GM18505 (cell line): ENCODE measurements around the gene ANKRD13D.

Source experiments
- ATAC-seq: cut with Tn5 transposase; IDR thresholded peaks from one replicate; pipeline ENCODE4 v1.9.1; 2021; ENCODE audit not compliant: unreplicated experiment
- POLR2A ChIP-seq: IDR thresholded peaks from 4 replicates; pipeline ENCODE4 v1.6.1; 2011; ENCODE audit warnings: borderline replicate concordance; ENCODE audit not compliant: insufficient read depth, insufficient read length; ENCODE audit errors: extremely low read depth

The ANKRD13D gene

DNA sequence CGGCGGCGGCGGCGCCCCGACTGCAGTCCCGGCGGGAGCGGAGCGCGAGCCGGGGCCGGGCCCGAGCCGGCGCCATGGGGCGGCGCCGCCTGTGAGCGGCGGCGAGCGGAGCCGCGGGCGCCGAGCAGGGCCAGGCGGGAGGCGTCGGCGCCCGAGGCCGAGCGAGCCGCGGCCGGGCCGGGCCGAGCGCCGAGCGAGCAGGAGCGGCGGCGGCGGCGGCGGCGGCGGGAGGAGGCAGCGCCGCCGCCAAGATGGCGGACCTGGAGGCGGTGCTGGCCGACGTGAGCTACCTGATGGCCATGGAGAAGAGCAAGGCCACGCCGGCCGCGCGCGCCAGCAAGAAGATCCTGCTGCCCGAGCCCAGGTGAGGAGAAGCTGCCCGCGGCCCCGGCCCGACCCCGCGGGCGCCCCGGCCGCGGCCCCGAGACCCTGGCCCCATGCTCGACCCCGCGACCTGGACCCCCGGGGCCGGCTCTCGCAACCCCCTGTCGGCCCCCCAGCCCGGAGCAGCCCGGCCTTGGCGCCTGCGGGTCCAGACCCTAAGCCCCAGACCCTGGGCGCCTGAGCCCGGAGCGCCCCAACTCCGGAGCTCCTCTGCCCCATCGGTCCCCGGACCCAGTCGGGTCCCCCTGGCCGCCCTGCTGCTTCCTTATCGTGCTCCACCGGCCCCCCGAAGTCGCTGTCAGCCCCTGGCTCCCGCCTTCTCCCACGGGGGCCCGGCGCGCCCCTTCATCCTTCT, 22.5 kb upstream of the ANKRD13D start, which contains the start of gene GRK2:
Gene GRK2 (plus strand): TSS at position 25 of the 739 bp plus-strand sequence. CDS start 227 bp downstream, at position 252.
- peak; percentile 2 for ATAC-seq
- TF ChIP-seq POLR2A, result peak; percentile 49

DNA sequence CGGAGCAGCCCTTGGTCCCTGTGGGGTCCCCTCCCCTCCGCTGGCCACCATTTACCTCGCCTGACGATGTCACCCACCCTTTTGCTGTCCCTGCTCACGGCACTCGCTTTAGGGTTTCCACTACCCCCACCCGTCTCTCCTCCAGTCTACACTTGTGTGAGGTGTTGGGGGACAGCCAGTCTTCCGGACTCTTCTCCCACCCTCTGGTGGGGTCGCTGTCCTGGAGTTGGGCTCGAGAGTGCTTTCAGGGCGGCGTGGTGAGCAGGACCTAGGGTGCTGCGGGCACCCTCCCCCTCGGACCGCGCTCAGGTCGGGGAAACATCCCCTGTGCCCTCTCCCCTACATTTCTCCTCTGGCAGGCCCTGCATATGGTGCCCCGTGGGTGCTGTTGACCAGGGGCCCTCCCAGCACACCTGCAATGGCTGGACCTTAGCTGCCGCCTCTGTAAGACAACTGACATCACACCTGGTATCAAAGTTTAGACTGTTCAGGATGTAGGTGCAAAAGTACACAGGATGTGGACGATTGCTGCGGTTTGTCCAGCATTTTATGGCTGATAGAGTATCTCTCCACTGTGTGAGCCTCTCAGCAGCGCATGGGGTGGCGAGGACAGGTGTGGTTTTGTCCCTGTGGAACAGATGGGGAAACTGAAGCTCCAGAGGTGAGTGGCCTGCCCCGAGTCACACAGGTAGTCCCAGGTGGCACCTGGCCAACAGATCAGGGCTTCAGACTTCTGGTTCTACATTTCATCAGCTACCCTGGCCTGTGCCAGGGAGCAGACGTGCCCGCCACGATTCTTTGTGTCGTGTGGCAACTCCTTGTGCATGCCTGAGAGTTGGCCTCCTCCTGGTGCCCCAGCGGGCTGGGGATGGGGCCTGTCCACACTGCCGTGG, 21.7 kb upstream of the ANKRD13D start:
- peak; percentile 39 for TF ChIP-seq POLR2A
- ATAC-seq, result no peak

DNA sequence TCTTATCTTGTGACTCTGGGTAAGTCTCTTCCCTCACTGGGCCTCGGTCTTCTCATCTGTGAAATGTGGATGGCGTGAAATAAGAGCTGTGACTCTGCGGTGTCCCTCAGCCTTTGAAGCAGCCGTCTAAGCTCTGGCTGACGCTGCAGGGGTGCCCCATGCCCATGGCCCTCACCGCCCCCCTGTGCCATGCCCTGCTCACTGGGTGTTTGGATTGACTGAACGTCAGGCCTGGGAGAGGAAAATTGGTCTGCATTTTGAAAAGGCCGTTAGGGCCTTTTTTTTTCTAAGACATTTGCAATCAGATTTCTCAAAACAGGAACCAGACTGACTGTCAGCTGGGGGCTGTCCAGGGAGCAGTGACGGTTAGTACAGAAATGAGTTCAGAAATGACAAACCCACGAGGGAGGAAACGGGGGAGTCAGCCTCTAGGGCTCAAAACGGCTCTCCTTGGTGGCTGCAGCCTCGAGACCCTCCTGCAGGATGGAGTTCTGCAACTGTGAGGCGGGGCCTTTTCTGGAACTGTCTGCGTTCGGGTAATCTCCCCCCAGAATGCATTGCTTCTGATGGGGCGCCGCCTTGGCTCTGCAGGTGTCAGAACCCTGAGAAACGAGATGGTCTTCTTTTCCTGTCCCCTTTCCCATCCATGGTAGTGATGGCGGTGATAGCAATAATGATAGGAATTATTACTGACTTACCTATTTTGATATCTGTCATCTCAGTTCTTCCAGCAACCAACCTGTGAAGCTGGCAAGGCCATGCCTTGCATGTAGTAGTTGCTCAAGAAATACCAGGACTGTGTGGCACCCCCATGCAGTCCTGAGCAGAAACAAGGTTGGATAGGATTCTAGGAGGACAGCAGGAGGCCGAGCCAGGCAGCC, 20.8 kb upstream of the ANKRD13D start:
- no peak for ATAC-seq
- TF ChIP-seq POLR2A, result no peak

DNA sequence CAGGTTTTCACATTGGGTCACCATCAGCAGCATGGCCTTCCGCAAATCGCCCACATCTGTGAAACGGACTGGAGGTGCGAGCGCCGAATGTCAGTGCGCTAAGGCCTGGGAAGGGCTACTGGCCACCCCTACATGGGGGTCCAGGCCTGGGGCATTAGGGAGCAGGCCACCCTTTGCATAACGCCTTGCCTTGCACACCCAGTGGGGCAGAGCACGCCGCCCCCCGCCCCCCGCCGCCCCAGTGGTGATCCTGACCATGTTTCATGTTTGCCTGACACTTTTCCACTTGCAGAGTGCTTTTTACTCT, 20.2 kb upstream of the ANKRD13D start:
- no peak for TF ChIP-seq POLR2A

DNA sequence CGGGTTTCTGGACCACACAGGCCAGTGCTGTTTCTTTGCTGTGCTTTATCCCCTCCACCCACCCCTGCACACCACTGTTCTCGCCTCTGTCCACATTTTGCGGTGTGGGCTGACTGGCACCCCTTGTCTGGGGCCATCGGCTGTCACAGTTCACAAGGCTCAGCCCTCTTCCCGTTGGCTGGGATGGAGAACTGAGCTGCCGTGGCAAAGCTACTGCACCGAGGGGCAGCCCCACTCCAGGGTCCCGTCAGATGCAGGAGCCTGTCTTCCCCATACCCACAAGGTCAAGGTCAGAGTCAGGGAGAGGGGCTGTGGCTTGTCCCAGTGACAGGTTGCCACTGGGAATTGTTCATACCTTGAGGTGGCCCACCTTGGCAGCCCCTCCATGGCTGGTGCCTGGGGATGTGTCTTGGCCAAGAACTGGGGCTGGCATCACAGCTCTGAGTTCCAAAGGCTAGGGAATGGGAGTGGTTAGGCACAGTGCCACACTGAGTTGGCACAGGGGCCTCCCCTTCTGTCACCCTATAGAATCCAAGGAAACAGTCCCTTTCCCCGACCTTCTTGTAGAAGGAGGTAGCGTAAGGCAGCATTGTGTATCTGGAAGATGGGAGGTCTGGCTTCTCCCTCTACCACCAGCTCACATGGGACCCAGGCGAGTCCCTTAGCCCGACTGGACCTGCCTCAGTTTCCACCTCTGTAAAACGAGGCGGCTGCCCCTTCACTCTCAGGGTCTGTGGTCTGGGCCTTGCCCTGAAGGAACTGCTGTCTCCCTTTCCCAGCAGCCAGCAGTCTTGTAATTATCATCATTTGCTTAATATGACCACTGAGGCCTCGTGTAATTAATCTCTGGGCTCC, 19.5 kb upstream of the ANKRD13D start:
- peak; percentile 19 for TF ChIP-seq POLR2A
- ATAC-seq, result no peak

More for the DNA sequence above, 20.2 kb upstream of the ANKRD13D start:
- no peak for ATAC-seq

DNA sequence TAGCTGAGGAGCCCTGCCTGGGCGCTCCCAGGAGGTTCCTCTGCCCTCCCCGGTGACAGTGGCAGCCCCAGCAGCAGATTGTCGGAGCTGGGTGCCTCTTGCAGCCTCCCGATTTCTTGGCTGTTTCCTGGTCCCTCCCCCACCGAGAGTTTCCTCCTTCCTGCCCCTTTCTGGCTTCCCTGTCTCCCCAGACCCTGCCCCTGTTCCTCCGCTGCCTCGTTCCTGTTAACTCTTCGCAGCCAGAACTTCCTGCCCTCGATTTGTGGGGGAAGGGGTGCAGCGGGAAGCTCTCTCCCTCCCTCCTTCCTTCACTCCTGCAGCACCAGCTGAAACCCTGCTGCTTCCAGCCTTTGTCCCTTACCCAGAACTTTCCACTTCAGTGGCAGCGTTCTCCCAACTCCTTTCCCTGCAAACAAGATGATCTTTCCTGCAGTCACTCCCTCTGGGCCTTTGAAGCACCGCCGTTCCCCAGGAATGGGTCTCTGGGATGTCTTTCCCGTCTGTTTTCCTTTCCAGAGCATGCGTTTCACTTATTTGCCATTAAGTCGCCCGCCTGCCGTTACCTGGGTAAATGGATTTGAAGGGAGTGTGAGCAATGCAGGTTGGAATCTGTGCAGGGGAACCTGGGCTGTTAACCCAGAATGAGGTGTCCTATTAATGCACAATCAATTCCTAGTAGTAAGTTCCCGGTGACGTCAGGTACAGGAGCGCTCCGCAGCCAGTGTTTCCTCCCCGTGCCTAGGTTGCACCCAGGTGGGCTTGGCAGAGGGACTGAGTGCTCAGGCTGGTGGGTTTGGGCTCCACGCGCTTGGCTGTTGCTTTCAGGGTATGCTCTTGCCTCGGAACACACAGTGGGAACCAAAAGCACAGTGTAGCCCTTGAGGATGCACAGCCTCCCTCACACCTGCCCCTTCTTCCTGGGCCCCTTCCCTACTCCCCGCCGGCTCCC, 18.6 kb upstream of the ANKRD13D start:
- no peak for ATAC-seq
- no peak for TF ChIP-seq POLR2A

DNA sequence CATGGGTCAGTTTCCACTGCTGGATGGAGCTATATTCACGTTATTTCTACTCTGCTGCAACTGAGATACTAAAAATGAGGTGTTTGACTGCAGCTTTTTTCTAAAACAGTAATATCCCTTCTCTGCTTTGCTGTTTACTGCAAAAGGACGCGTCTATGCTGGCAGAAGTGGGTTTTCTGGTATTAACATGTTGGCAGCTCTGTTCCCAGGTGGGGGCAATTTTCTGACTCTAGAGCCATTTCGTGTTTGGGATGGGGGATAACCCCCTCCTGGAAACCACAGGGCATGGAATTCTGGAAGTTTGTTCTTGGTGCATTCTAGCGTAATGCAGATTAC, 17.9 kb upstream of the ANKRD13D start:
- no peak for ATAC-seq
- no peak for TF ChIP-seq POLR2A

DNA sequence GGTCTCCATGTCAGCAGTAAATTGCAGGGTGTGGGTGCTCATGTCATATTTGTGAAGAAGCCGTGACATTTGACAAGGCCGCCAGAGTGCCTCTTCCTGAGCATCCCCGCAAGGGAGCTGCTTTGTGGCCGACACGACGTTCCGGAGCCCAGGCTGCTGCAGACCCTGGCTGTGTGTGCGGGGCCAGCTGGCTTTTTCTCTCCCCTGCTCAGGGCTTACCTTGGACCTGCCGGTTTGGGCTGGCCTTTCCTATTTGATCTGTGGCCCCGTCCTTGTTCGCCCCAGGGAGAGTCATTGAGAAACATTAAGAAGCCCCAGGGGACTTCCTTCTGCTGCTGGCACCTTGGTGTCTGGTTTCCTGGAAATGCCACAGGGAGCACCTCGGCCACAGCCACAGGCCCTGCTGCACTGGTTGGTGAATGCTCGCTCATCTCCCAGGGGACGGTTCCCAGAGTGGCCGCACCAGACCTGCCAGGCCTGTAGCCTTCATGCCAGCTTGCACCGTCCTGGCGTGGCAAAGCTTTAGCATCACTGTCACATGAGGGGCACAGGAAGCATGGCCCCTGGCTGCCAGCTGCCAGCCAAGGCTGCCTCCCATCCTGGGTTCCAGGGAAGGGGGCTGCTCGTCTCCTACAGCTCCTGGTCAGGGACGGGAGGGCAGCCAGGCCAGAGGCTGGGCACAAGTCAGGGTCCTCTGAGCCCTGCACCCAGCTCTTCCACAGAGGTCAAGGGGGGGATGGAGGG, 17.4 kb upstream of the ANKRD13D start:
- TF ChIP-seq POLR2A, result no peak
- ATAC-seq, result no peak

DNA sequence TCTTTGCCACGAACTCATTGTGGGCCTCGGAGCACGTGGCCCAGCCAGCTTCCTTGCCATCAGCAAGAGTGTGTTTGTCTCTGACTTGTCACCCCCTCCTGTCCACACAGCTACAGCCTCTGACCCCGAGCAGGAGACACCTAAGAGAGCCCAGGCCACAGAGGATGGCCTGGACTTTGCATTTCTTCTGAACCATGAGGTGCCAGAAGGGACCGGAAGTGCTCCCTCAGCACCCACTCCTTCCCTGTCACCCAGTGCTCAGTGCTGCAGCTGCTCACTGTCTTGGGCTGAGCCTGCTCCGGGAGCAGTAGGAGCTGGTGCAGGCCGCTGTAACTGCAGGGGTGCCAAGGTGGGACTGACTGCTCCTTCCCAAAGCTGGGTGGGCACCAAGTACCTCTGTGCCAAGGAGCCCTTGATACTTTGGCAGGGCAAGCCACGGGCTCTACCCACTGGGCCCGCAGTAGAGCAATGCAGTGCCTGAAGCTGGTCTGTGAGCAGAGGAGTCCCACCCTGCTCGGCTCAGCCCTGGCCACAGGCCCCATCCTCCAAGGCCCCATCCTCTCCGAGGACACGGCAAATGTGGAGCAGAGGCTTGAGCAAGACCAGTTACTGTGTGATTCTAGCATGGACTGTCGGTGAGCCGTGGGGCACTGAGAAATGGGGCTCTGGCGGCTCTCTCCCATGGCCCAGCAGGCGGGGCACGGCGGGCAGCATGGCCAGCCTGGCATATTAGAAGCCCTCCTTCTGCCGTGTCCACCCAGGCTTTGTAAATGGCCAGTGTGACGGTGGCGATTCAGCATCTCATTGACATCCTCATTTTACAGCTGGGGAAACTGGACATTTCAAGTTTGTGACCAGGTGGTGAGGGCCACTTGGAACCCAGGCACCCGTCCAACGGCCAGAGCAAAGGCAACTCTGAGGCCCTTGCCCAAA, 16.5 kb upstream of the ANKRD13D start:
- ATAC-seq, result no peak
- peak; percentile 33 for TF ChIP-seq POLR2A
